Kidney glomerular epithelial cell (primary cell): ENCODE results near the gene ATP6AP1.

Experiments used
- DNase-seq: peaks from one replicate; lab custom pipeline; 2025; lab: John Stamatoyannopoulos, UW

The ATP6AP1 gene

GRCh38 chrX:154471839-154472684, 43.6 kb downstream of the ATP6AP1 start:
- DNase-seq: no peak

GRCh38 chrX:154472685-154473632, 44.5 kb downstream of the ATP6AP1 start:
- DNase-seq: no peak

GRCh38 chrX:154473683-154474082, 45.2 kb downstream of the ATP6AP1 start:
- no peak for DNase-seq

GRCh38 chrX:154476821-154477220, 48.3 kb downstream of the ATP6AP1 start:
- no peak for DNase-seq

- DNase-seq: no peak
Observed at GRCh38 chrX:154477891-154478477, 49.5 kb downstream of the ATP6AP1 start.

GRCh38 chrX:154478728-154479622, 50.5 kb downstream of the ATP6AP1 start, which contains the start of gene LAGE3:
LAGE3 (minus strand) TSS chrX:154479281; CDS start chrX:154478915, 366 bp downstream.
- peak; percentile 35 for DNase-seq

- DNase-seq: no peak
Observed at GRCh38 chrX:154481195-154481594, 52.7 kb downstream of the ATP6AP1 start.

- DNase-seq: no peak
Observed at GRCh38 chrX:154481911-154482601, 53.6 kb downstream of the ATP6AP1 start.

GRCh38 chrX:154482786-154483185, 54.3 kb downstream of the ATP6AP1 start:
- no peak for DNase-seq

- no peak for DNase-seq
Observed at GRCh38 chrX:154483325-154483724, 54.8 kb downstream of the ATP6AP1 start.

- DNase-seq: no peak
Observed at GRCh38 chrX:154484255-154485149, 56.0 kb downstream of the ATP6AP1 start.

- no peak for DNase-seq
Observed at GRCh38 chrX:154485150-154486051, 56.9 kb downstream of the ATP6AP1 start.

GRCh38 chrX:154486052-154486395, 57.5 kb downstream of the ATP6AP1 start:
- DNase-seq: no peak
